D721Med (cell line): ENCODE results near the gene CDH18.

Experiments used
- DNase-seq: peaks from one replicate; pipeline ENCODE4 v3.0.0; 2011; ENCODE audit warnings: low spot score; ENCODE audit not compliant: insufficient read length
- FAIRE-seq: peaks from 2 replicates; lab custom pipeline; 2011; peaks lifted over from hg19 to GRCh38; lab: Jason Lieb, UNC
- CTCF ChIP-seq: IDR thresholded peaks from 2 replicates; pipeline ENCODE4 v1.5.1; 2012; ENCODE audit warnings: mild to moderate bottlenecking, control low read depth; ENCODE audit not compliant: insufficient read depth; ENCODE audit errors: missing control alignments

The CDH18 gene

DNA sequence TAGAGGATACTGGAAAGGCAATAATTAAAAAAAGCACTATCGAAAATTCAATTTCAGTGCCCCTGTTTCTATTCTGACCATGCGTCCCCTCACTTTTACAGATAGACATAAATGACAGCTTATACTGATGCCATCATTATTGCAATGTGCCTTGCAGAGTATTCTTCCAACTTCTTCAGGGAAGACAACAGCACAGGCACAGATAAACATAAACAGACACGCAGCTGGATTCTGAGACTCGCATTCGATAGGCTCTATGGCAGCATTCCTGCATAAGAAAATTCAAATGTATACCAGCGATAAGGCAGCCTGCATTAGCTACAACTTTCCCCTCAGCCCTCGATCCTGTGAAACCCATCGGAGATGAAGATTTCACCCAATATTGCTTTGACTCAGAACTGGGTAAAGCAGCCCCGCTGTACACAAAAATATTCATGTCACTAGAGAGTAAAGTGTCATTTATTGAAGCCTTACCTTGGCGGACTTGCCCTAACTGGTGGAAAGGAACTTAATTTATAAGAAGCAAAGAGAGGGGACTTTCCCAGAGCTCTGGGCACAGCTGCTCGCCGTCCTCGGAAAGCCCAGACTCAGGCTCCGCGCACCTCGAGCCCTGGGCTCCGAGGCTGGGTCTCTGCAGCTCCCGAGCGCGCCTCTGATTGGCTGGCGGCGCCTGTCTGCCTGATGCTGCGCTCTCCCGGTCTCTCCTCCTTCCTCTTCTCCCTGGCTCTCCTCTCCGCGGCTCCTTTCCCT is at the start of gene CDH18:
Gene CDH18 (minus strand): TSS at position 589 of the 750 bp plus-strand sequence. CDS start 149,214 bp downstream, outside the sequence.
- FAIRE-seq (peak; percentile 63), DNase-seq (peak; percentile 34)
- no peak for TF ChIP-seq CTCF

DNA sequence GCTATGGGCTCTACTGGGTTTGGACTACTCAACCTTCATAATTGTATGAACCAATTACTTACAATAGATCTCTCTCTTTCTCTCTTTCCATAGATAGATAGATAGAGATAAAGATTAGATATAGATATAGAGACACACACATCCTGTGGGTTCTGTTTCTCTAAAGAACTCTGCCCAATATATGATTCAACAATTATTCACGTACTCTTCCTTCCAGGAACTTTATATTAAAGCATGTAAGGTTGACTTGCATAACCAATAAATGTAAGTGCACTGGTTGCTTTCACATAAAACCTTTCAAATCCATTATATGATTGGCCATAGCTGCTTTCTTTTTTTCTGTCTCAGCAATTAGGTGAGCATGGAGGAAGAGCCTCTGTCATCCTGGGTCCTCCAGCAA is 46.7 kb upstream of the CDH18 start:
- DNase-seq (no peak), FAIRE-seq (no peak)
- TF ChIP-seq CTCF = no peak

DNA sequence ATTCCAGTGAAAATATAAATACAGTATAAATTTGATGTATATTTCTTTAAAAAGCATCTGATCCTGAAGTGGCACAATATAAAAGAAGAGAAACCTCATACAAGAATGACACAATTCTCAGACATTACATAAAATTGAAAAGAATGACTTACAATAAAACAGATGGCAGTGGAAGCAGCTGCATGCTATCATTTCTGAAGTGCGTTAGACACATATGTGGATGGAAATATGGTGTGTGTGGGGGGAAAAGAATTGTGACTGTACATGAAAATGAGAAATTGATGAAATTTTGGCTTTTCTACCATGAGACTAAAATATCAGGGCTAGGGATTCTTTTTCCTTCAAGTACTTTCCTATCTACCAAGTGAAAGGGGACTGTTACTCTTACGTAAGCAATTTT is 45.9 kb upstream of the CDH18 start:
- FAIRE-seq = no peak
- DNase-seq = no peak
- no peak for TF ChIP-seq CTCF

- DNase-seq = no peak
- TF ChIP-seq CTCF = no peak
- no peak for FAIRE-seq
Measured at GRCh38 chr5:20032896-20033295, 44.9 kb upstream of the CDH18 start.

DNA sequence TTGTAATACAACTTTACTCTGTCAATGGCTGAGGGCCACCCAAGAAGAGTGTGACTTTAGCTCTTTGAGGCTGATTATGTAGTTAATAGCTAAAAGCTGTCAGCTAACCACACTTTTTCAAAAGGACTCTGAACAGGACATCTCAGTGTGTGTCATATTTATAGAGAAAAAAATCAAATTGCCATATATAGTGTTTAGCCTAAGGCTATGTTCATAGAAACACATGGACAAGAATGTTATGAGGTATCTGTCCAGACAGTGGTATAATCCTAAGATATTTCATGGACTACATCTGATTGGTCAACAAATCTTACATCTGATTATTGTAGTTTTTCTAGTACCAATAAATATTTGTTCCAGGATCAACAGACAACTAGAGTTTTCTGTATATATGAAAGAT is 42.1 kb upstream of the CDH18 start:
- DNase-seq (no peak), FAIRE-seq (no peak)
- no peak for TF ChIP-seq CTCF

DNA sequence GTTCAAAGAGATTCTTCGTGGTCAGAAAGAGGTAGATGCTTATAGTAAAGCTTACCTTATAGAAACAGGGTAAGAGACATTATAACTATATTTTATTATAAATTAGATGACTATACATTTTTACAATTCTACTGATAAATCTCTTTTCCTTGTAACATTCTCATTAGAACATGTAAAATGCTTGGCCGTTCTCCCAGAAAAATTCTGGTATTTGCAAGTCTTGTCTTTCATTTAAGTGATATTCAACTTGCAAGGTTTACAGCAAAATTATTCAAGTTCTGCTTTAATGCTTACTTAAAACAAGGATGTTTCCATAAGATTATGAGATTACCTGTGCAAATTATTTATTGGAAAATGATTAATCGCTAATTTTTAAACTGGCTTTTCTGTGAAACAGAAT is 41.3 kb upstream of the CDH18 start:
- TF ChIP-seq CTCF = no peak
- no peak for FAIRE-seq

DNA sequence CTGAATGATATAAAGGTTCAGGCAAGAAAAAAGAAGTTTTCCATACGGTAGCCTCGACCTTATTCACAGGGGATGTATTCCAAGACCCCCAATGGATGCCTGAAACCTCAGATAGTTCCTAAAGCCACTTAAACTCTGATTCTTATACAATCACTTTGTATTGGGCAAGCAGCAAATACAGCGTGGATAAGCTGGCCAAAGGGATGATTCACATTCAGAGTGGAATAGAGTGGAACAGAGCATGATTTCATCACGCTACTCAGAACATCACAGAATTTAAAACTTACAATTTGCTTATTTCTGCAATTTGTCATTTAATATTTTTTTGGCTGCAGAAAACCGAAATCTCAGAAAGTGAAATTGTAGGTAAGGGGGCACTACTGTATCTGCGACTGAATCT is 40.5 kb upstream of the CDH18 start:
- DNase-seq = no peak
- FAIRE-seq = no peak
- TF ChIP-seq CTCF = no peak

More for the DNA sequence above, 41.3 kb upstream of the CDH18 start:
- no peak for DNase-seq
